Measurements from ENCODE around the gene RTN4RL1.

The RTN4RL1 gene

DNA sequence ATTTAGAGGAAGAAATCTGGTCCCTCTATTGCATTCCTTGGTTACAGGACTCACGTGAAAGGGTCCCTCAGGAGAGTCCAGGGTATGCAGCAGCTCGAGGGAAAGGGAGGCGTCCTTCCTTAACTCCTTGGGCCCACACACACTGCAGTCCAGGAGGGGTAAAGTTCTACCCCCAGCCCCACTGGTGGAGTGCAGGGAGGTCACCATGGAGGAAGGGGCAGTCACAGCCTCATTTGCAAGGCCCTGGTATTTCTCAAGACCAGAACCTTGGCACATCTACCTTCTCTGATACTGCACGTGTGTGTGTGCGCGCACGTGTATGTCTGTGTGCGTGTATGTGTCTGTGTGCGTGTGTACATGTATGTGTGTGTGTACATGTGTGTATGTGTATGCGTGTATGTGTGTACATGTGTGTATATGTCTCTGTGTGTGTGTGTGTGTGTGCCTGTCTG is 40.8 kb upstream of the RTN4RL1 start:
- H3K4me3 ChIP-seq = peak overlapping the region; percentile 44; the same call in 1 of the 2 replicates
- peak overlapping the region; percentile 88 for H3K27ac ChIP-seq
- no peaks in the 10 kb centered on the region for H3K9me3 ChIP-seq
- no peak for TF ChIP-seq Cebpa-rat (IDR thresholded peaks at IDR 0.05)
- peaks cover 100% of the 10 kb centered on the region for H3K4me1 ChIP-seq
- peak overlapping the region; percentile 87 for H3K4me2 ChIP-seq
- peaks cover 4% of the 10 kb centered on the region; the same call in 1 of the 2 replicates for H3K27me3 ChIP-seq
- peaks cover 37% of the 10 kb centered on the region for H3K36me3 ChIP-seq
- no peaks in the 10 kb centered on the region for H4K20me1 ChIP-seq
- peak overlapping the region; percentile 75 for H3K9ac ChIP-seq

DNA sequence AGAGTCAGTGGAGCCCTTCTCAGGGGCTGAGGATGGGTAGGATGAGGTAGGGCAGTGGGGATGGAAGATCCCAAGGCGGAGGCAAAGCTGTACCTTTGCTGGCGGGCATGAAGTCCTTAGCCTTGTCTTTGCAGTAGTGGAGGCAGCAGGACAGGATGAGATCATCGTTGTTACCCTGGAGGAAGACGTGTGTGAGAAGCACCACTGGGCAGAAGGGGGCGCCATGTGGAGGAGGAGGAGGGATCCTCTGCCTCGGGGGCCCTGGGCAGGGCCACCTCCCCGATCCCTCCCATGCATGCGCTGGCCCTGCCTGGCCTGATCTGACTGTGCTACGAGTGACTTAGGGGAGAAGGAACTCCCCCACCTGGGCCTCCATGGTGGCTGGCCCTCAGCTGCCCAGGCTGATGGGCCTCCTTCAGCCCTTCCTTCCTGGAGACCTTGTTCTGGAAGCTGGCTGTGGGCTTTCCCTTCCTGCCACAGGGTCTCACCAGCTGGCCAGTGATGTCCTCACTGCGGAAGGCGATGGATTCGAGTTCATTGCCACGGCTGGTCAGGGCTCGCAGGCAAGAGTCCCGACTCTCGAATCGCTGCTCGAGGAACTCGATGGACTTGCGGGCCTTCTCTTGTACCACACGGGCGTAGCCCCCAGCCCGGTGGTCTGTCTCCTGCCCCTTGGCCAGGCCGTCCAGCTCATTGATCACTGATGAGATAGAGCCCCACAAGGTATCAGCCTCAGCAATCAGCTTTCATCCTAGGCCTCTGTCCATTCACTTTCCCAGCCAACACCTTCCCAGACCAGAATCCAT is 40.0 kb upstream of the RTN4RL1 start:
- no peaks in the 10 kb centered on the region for H4K20me1 ChIP-seq
- peak overlapping the region; percentile 44 for H3K4me3 ChIP-seq
- peaks cover 39% of the 10 kb centered on the region for H3K36me3 ChIP-seq
- no peaks in the 10 kb centered on the region for H3K9me3 ChIP-seq
- peaks cover 100% of the 10 kb centered on the region for H3K4me1 ChIP-seq
- H3K27ac ChIP-seq = peak overlapping the region; percentile 88
- TF ChIP-seq Cebpa-rat (IDR thresholded peaks at IDR 0.05) = no peak
- peaks cover 12% of the 10 kb centered on the region for H3K27me3 ChIP-seq
- H3K4me2 ChIP-seq = peak overlapping the region; percentile 87
- H3K9ac ChIP-seq = peak overlapping the region; percentile 75

DNA sequence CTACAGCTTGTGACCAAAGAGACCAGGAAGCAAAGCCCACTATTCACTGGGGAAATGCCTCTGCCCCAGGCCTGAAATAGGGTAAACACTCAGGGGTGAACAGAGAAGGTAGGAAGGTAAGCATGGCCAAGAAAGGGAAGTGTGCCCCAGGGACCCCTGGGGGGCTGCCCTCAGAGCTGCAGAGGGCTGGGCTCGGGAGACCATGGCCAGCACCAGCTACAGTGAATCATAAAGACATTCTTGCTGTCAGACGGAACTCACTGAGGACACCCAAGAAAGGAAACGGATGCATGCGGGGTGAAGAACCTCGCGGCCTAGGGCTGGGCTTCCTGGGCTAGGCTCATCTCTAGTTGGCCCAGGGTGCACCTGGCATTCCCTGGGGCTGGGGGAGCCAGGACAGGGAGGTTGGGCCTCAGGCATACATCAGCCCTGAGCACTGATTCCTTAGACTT is 39.4 kb upstream of the RTN4RL1 start:
- Histone ChIP-seq H3K4me3 (peak overlapping the region; percentile 44), H3K4me2 (peak overlapping the region; percentile 87), H3K9ac (peak overlapping the region; percentile 75), H3K36me3 (peaks cover 40% of the 10 kb centered on the region), H3K9me3 (no peaks in the 10 kb centered on the region), H3K4me1 (peaks cover 100% of the 10 kb centered on the region), H4K20me1 (no peaks in the 10 kb centered on the region), H3K27me3 (peaks cover 18% of the 10 kb centered on the region), H3K27ac (peak overlapping the region; percentile 88)
- TF ChIP-seq Cebpa-rat (IDR thresholded peaks at IDR 0.05) = no peak

DNA sequence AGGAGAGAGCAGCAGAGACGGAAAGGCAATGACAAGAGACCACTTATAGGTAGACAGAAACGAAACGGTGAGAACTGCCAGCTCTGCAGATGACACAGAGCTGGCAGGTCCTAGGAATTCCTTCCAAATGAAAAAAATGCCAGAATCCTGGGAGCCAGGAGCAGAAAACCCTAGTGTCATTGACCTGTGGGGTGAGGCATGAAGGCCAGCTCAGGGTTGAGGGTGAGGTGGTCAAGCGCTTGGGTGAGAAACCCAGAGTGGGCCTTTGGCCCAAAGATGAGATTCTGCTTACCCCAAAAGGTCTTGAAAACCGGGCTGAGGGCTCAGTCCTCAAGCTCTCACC is 39.0 kb upstream of the RTN4RL1 start:
- no peaks in the 10 kb centered on the region for H4K20me1 ChIP-seq
- H3K9me3 ChIP-seq = no peaks in the 10 kb centered on the region
- peak overlapping the region; percentile 88 for H3K27ac ChIP-seq
- H3K4me3 ChIP-seq = peak overlapping the region; percentile 44
- H3K4me2 ChIP-seq = peak overlapping the region; percentile 87
- peak overlapping the region; percentile 75 for H3K9ac ChIP-seq
- TF ChIP-seq Cebpa-rat (IDR thresholded peaks at IDR 0.05) = no peak
- peaks cover 22% of the 10 kb centered on the region for H3K27me3 ChIP-seq
- H3K36me3 ChIP-seq = peaks cover 40% of the 10 kb centered on the region
- H3K4me1 ChIP-seq = peaks cover 99% of the 10 kb centered on the region

DNA sequence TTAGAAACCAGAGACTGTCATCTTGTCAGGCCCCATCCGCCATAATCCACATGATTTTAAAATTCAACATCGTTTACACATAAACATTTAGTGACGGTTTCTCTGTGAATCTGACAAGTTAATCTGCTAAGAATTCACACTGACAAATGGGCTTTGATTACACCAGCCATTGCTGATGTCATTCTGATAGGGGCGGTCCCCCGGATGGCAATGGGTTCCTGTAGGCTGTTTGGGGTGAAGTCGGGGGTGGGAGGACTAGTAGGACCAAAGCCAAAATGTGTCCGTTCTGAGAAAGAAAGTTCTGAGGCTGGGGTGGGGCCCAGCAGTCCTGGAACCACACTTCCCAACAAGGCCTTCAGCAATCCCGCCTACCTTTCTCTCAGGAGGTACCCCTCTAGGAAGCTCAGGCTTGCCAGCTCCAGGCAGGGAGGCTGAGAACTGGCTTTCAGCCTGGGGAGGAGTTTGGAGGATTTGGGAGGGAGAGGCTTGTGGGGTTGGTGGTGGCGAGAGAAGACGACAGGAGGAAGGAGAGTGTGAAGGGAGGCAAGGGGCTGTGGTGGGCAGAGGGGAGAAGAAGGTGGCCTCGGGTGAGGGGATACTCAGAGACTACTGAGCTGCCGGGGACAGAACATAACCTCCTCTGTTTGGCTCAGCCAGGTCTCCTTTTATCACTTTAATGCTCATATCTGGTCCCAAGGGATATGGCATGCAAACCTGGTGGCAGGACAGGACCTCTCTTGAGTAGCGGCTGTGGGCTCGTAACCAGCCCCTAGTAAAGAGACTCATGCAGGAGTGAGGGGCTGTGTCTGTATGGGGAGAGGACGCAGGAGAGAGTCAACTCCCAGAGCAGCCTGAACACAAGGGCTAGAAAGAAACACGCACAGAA is 38.4 kb upstream of the RTN4RL1 start:
- peaks cover 37% of the 10 kb centered on the region for H3K36me3 ChIP-seq
- peak overlapping the region; percentile 87 for H3K4me2 ChIP-seq
- peak overlapping the region; percentile 75; the same call in 1 of the 2 replicates for H3K9ac ChIP-seq
- peaks cover 27% of the 10 kb centered on the region for H3K27me3 ChIP-seq
- H4K20me1 ChIP-seq = peaks cover 1% of the 10 kb centered on the region
- TF ChIP-seq Cebpa-rat (IDR thresholded peaks at IDR 0.05) = no peak
- H3K4me1 ChIP-seq = peaks cover 96% of the 10 kb centered on the region
- no peaks in the 10 kb centered on the region for H3K9me3 ChIP-seq
- H3K27ac ChIP-seq = peak overlapping the region; percentile 88
- H3K4me3 ChIP-seq = peak overlapping the region; percentile 44; the same call in 1 of the 2 replicates

DNA sequence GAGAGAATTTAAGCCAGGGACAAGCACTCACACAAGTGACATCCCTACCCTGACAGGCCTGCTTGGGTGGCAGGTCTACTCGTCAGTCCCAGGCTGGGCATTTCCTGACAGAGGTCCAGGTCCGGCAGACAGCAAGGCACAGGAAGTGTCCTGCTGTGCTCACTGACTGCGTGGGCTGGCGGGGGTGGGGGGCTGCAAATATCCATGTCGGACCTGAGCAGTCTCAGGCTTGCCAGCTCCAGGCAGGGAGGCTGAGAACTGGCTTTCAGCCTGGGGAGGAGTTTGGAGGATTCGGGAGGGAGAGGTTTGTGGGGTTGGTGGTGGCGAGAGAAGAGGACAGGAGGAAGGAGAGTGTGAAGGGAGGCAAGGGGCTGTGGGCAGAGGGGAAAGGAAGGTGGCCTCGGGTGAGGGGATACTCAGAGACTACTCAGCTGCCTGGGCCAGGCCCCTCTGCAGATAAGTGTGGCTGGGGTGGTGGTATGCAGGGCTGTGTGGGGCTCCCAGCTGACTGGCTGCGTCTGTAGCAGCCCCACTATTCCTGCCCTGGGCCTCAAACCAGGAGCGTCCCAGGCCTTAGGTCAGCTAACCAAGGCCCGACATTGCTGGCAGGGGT is 37.5 kb upstream of the RTN4RL1 start:
- peaks cover 9% of the 10 kb centered on the region for H4K20me1 ChIP-seq
- H3K27me3 ChIP-seq = peaks cover 35% of the 10 kb centered on the region
- no peaks in the 10 kb centered on the region for H3K9me3 ChIP-seq
- H3K4me3 ChIP-seq = no peak overlapping the region
- H3K27ac ChIP-seq = peak overlapping the region; percentile 45
- peak overlapping the region; percentile 87 for H3K4me2 ChIP-seq
- H3K9ac ChIP-seq = no peak overlapping the region; the same call in 1 of the 2 replicates
- no peak for TF ChIP-seq Cebpa-rat (IDR thresholded peaks at IDR 0.05)
- H3K4me1 ChIP-seq = peaks cover 96% of the 10 kb centered on the region
- H3K36me3 ChIP-seq = peaks cover 41% of the 10 kb centered on the region

DNA sequence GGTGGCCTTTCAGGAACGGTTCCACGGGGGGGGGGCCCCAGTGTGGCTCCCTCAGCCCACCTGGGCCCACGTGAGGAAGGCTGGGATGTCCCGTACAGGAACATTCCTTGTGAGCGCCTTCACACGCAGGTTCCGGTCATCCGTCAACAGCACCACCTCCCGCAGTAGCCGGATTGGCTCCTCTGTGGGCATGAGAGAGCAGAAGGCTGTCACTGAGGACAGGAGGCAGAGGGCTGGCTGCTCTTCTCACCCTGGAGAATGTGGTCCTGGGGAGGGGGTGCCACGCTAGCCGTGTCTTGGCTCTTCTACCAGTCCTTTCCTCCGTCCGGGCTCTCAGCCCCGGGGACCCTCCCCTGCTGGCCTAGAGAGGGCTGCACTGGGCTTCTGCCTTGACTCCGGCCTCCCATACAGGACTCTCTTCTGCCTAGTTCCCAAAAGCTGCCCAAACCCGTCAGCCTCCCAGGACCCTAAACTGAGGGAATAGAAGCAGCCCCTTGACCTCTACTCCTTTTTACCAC is 36.4 kb upstream of the RTN4RL1 start:
- TF ChIP-seq Cebpa-rat (IDR thresholded peaks at IDR 0.05) = no peak
- Histone ChIP-seq H3K27me3 (peaks cover 47% of the 10 kb centered on the region), H3K27ac (no peak overlapping the region), H3K4me1 (peaks cover 96% of the 10 kb centered on the region), H3K4me3 (no peak overlapping the region), H4K20me1 (peaks cover 21% of the 10 kb centered on the region), H3K36me3 (peaks cover 46% of the 10 kb centered on the region), H3K9ac (no peak overlapping the region), H3K4me2 (peak overlapping the region; percentile 100), H3K9me3 (no peaks in the 10 kb centered on the region)

- no peak overlapping the region for H3K9ac ChIP-seq
- peaks cover 44% of the 10 kb centered on the region for H3K36me3 ChIP-seq
- H3K4me1 ChIP-seq = peaks cover 96% of the 10 kb centered on the region
These were observed 35.7 kb upstream of the RTN4RL1 start for GRCh38 chr17:2060681-2061440.

DNA sequence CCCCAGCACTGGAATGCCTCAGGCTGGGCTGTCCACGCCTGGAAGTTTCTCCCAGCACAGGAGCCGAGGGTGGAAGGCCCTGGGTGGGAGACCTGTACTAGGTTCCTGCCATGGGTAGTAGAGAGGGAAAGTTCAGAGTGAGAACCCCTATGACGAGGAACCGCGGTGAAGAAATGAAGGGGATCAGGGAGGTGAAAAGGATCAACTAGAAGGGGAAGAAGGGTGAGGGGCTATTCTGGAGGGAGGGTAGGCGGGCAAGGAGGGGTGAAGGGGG is 35.2 kb upstream of the RTN4RL1 start:
- no peak overlapping the region for H3K4me3 ChIP-seq
- H3K36me3 ChIP-seq = peaks cover 40% of the 10 kb centered on the region
- peaks cover 59% of the 10 kb centered on the region for H3K27me3 ChIP-seq
- H3K9me3 ChIP-seq = no peaks in the 10 kb centered on the region
- peak overlapping the region; percentile 100 for H3K4me2 ChIP-seq
- peak overlapping the region; percentile 71; the same call in 1 of the 2 replicates for H3K9ac ChIP-seq
- no peak overlapping the region; the same call in 1 of the 2 replicates for H3K27ac ChIP-seq
- H3K4me1 ChIP-seq = peaks cover 91% of the 10 kb centered on the region
- H4K20me1 ChIP-seq = peaks cover 31% of the 10 kb centered on the region
- no peak for TF ChIP-seq Cebpa-rat (IDR thresholded peaks at IDR 0.05)

More at GRCh38 chr17:2060681-2061440, 35.7 kb upstream of the RTN4RL1 start:
- Histone ChIP-seq H3K27me3 (peaks cover 53% of the 10 kb centered on the region), H3K4me3 (no peak overlapping the region), H3K9me3 (no peaks in the 10 kb centered on the region), H4K20me1 (peaks cover 27% of the 10 kb centered on the region), H3K4me2 (peak overlapping the region; percentile 100), H3K27ac (no peak overlapping the region; the same call in 1 of the 2 replicates)
- no peak for TF ChIP-seq Cebpa-rat (IDR thresholded peaks at IDR 0.05)
